ENCODE measurements around the gene FCHSD1.

GRCh38 chr5:141651728-141652105 lies 499 bp upstream of the FCHSD1 start:
- no peak for TF ChIP-seq POLR2A (IDR thresholded peaks at IDR 0.05)
- TF ChIP-seq, protein P1, sequence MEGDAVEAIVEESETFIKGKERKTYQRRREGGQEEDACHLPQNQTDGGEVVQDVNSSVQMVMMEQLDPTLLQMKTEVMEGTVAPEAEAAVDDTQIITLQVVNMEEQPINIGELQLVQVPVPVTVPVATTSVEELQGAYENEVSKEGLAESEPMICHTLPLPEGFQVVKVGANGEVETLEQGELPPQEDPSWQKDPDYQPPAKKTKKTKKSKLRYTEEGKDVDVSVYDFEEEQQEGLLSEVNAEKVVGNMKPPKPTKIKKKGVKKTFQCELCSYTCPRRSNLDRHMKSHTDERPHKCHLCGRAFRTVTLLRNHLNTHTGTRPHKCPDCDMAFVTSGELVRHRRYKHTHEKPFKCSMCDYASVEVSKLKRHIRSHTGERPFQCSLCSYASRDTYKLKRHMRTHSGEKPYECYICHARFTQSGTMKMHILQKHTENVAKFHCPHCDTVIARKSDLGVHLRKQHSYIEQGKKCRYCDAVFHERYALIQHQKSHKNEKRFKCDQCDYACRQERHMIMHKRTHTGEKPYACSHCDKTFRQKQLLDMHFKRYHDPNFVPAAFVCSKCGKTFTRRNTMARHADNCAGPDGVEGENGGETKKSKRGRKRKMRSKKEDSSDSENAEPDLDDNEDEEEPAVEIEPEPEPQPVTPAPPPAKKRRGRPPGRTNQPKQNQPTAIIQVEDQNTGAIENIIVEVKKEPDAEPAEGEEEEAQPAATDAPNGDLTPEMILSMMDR (IDR thresholded peaks at IDR 0.05 in 8 of 11, conservative IDR thresholded peaks at IDR 0.05 in 3 of 11), result no peak

Data from spleen (tissue), 7 donors.